Muscle of back (tissue), 11 donors: Measurements from ENCODE around the gene SEMA4C. TPM values are rescaled to one million over a fixed set of nuclear protein-coding genes. Genes with fewer than 3 reads are reported as not detected.
A peak's percentile ranks its signal among the peaks of the same experiment; 100 is the strongest.

ENCODE experiments used
- DNase-seq, 3 donors: peaks; one replicate each; pipeline versions ENCODE4 v3.0.0 to v3.0.0-alpha.2; 2013
- polyA plus RNA-seq, 10 donors: library from polyadenylated mRNA; unstranded; fragments of 120-200 nt; gene quantifications; one replicate each; pipeline ENCODE4 v1.2.1, GENCODE V29; 2013; ENCODE audit not compliant: insufficient read length in 10 of 10

SEMA4C gene
- polyA plus RNA-seq, 10 donors: 22.9 to 35.5 (median 28.6) TPM

GRCh38 chr2:96824079-96824870 is 45.6 kb downstream of the SEMA4C start:
- DNase-seq: no peak

- peak in 2 of 3 donors; percentile 37 to 63 for DNase-seq
Measured at GRCh38 chr2:96823198-96823597, 46.7 kb downstream of the SEMA4C start.

GRCh38 chr2:96822786-96823185 is 47.1 kb downstream of the SEMA4C start:
- no peak for DNase-seq

GRCh38 chr2:96821113-96821675 is 48.7 kb downstream of the SEMA4C start:
- no peak for DNase-seq

- DNase-seq: no peak
Measured at GRCh38 chr2:96819876-96820511, 49.9 kb downstream of the SEMA4C start.

GRCh38 chr2:96819128-96819875 is 50.6 kb downstream of the SEMA4C start:
- no peak for DNase-seq

GRCh38 chr2:96817882-96818281 is 52.0 kb downstream of the SEMA4C start:
- DNase-seq: no peak

- DNase-seq: peak in 1 of 3 donors; percentile 63
Measured at GRCh38 chr2:96816836-96817702, 52.8 kb downstream of the SEMA4C start.

- peak; percentile 93 to 98 (median 95) for DNase-seq
Measured at GRCh38 chr2:96816127-96816835, 53.6 kb downstream of the SEMA4C start, which contains the start of gene CNNM3. CNNM3 (plus strand) TSS chr2:96816268; CDS start chr2:96816278, 10 bp downstream.

- peak in 1 of 3 donors; percentile 68 for DNase-seq
Measured at GRCh38 chr2:96815326-96816126, 54.4 kb downstream of the SEMA4C start.

GRCh38 chr2:96813656-96814055 is 56.2 kb downstream of the SEMA4C start:
- DNase-seq: no peak

- DNase-seq: peak; percentile 78 to 94 (median 87)
Measured at GRCh38 chr2:96811917-96812316, 58.0 kb downstream of the SEMA4C start.

GRCh38 chr2:96810783-96811192 is 59.1 kb downstream of the SEMA4C start:
- DNase-seq: no peak

GRCh38 chr2:96809951-96810782 is 59.7 kb downstream of the SEMA4C start:
- DNase-seq: no peak
